ENCODE results near the gene MCTP2.

MCTP2 gene

DNA sequence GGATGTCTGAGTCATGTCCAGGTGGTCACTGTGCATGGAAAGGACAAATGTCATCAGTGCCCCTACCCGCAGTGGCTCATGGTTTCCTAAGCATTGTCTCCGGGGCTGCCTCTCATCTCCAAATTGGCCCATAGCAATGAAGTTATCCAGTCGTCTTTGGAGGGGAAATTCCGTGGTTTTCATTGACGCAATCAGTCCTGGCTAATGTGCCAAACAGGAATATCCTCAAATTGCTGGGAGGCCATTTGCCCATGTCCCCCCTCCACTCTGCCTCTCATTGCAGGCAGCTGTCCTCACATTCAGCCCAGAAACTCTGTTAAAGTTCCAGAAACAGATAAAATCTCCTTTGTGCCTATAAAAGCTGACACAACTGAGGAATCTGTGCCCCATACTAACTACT, 81.6 kb downstream of the MCTP2 start:
- peaks cover 60% of the 10 kb centered on the region for H3K36me3 Mint-ChIP-seq (ENCODE audit: low read depth)
- no peak for DNase-seq (ENCODE audit: low spot score)

DNA sequence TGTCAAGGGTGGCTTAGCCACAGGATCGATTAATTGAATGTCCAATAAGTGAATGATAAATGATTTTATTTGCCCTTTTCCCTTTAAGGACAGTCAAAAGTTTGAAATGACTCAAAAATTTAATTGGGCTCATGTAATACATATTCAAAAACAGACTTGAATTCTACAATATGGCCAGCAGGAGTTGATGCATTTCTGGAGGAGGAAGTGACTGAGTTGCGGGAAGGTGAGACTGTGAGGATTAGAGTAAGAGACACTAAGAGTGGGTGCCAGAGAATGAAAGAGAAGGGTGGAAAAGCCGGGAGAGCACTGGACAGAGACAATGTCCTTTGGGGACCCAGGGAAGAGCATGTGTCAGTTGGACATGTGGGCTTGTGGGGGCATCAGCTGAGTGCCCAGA, 83.3 kb downstream of the MCTP2 start:
- no peaks in the 10 kb centered on the region for H3K9me3 Mint-ChIP-seq
- H3K36me3 Mint-ChIP-seq (ENCODE audit: low read depth): peaks cover 57% of the 10 kb centered on the region
- H3K27me3 Mint-ChIP-seq (ENCODE audit: low read depth): no peaks in the 10 kb centered on the region
- peak overlapping the region; percentile 20 for H3K27ac Mint-ChIP-seq
- H3K4me3 Mint-ChIP-seq: no peak overlapping the region
- peaks cover 26% of the 10 kb centered on the region for H3K4me1 Mint-ChIP-seq (ENCODE audit: low read depth)
- DNase-seq (ENCODE audit: low spot score): no peak

More for the DNA sequence above, 81.6 kb downstream of the MCTP2 start:
- Mint-ChIP-seq H3K9me3 (no peaks in the 10 kb centered on the region), H3K27ac (no peak overlapping the region), H3K4me3 (no peak overlapping the region), H3K27me3 (ENCODE audit: low read depth) (no peaks in the 10 kb centered on the region), H3K4me1 (ENCODE audit: low read depth) (peaks cover 35% of the 10 kb centered on the region)

DNA sequence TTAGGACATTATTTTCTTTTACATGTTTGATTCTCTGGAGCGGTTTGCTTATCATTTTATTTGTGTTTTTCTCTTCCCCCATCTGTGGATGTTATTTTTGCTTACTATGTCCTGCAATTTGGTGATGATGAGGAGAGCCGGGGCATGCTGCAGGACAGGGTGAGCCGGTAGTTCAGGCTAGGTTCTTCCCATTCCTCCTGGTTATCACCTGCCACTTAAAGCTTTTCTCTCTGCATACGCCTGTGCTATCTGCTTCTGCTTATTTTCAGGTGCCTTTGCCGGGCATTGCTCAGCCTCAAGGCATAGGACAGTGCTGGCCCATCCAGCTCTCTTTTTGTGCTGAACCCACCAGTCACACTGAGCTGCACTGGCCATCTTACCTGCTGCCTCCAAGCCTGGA, 85.8 kb downstream of the MCTP2 start:
- no peaks in the 10 kb centered on the region for H3K9me3 Mint-ChIP-seq
- no peak overlapping the region for H3K27ac Mint-ChIP-seq
- H3K4me1 Mint-ChIP-seq (ENCODE audit: low read depth): peaks cover 17% of the 10 kb centered on the region
- H3K4me3 Mint-ChIP-seq: no peak overlapping the region
- H3K27me3 Mint-ChIP-seq (ENCODE audit: low read depth): no peaks in the 10 kb centered on the region
- peaks cover 59% of the 10 kb centered on the region for H3K36me3 Mint-ChIP-seq (ENCODE audit: low read depth)
- no peak for DNase-seq (ENCODE audit: low spot score)

DNA sequence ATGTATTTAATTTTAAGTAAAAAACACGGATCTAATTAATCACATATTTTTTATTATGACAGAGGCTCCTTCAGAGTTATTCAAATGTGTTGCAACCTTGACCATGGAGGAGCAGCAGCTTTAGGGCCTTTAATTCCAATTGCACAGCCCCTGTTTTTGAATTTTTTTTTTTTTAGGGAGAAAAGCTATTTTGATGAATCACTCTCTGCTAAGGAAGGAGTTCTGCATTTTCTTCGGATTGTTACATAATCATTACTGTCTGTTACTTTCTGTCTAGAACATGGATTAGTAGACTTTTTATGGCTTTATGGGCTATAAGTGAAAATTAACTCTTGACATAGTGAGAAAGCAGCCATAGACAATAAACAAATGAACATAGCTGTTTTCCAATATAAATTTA, 90.8 kb downstream of the MCTP2 start:
- Mint-ChIP-seq H3K36me3 (ENCODE audit: low read depth) (peaks cover 56% of the 10 kb centered on the region), H3K27me3 (ENCODE audit: low read depth) (no peaks in the 10 kb centered on the region), H3K9me3 (no peaks in the 10 kb centered on the region), H3K27ac (no peak overlapping the region), H3K4me3 (no peak overlapping the region), H3K4me1 (ENCODE audit: low read depth) (peaks cover 31% of the 10 kb centered on the region)
- no peak for DNase-seq (ENCODE audit: low spot score)

DNA sequence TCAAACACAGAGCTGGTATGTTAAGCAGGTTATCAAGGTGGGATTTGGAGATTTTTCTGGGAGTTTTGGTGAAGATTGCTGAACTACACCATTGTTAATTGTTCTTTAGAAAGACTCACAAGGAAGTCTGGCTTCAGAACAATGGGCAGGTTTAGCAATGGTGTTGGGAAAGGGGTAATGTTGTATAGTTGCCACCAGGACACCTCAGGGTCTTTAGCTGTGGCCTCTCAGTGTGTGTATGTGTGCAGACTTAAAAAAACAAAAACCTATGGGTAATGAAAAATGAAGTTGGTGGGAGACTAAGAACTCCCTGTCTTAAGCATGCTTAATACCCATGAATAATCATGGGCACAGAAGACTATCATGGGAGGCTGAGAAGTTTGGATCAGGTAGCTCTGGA, 91.7 kb downstream of the MCTP2 start:
- no peak overlapping the region for H3K4me3 Mint-ChIP-seq
- H3K27ac Mint-ChIP-seq: no peak overlapping the region
- peaks cover 52% of the 10 kb centered on the region for H3K36me3 Mint-ChIP-seq (ENCODE audit: low read depth)
- H3K27me3 Mint-ChIP-seq (ENCODE audit: low read depth): no peaks in the 10 kb centered on the region
- DNase-seq (ENCODE audit: low spot score): no peak
- peaks cover 30% of the 10 kb centered on the region for H3K4me1 Mint-ChIP-seq (ENCODE audit: low read depth)
- H3K9me3 Mint-ChIP-seq: no peaks in the 10 kb centered on the region

DNA sequence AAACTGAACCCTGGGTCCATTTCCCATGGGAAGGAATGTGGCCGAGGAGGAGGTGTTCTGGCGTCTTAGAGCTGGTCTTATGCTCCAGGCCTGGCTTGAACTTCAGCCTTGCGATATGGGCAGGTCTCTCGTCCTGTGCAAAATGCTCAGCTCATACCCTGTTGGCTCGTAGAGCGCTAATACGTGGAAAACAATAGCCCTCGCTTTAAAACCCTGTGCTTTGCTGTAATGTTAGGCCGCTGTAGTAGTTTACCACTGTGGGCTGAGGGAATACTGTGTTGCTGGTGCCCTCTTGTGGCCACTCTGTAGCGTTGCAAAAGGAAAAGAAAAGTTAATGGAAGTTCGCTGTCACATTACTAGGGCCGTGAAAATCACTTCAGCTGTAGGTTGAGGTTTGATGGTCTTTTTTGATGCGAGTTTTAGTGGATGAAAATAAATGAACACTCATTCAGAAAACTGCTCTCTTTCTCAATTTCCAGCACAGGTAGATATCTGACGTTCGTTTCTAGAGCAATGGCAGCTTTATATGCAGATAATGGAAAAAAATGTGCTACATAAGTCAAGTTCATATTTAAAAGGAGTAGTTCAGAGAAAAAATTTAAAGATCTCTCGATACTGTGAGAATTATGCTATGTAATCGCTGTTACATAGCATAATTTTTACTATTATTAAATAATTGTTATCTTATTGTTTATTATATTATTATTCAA, 92.9 kb downstream of the MCTP2 start:
- peaks cover 48% of the 10 kb centered on the region for H3K36me3 Mint-ChIP-seq (ENCODE audit: low read depth)
- H3K27ac Mint-ChIP-seq: peak overlapping the region; percentile 14
- peaks cover 30% of the 10 kb centered on the region for H3K4me1 Mint-ChIP-seq (ENCODE audit: low read depth)
- DNase-seq (ENCODE audit: low spot score): peak; percentile 55
- no peaks in the 10 kb centered on the region for H3K9me3 Mint-ChIP-seq
- no peaks in the 10 kb centered on the region for H3K27me3 Mint-ChIP-seq (ENCODE audit: low read depth)
- peak overlapping the region; percentile 29 for H3K4me3 Mint-ChIP-seq

DNA sequence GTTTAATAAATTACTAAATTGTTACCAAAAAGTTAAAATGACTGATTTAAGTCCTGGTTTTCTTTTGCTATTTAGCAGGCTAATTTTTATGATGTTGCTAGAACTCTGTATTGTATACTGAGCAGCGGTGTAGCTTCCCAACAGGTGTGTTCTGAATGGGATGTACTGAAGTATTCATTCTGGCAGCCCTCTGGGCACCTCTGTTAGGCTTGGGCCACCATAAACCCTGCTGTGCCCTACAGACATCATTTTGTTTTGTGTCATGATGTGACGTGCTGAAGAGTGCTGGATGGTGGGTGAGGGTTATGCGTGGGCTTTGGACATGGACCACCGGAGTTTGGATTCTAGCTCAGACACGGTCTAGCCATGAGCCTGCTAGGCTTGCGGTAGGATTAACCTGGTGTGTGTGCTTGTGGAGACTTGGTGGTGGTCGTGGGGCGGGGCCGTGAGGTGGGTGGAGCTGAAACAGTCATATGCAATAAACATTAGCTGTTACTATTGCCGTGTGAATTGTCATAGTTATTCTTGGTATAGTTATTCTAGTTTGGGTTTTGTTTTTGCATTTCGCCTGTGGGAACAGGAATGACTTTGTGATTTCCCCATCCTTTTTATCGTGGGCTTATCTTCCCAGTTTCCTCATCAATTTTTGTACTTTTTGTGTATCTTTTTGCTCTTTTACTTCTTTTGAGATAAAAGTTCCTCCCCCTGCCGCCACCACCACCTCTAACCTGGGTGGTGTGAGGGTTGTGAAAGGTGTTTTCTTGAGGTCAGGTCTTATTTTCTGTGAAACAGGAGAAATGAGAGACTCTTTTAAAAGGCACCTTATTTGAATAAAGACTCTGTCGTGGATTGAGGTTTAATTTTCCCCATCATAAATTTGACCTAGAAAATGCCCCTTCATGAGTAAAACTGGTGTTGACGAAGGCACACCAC, 93.7 kb downstream of the MCTP2 start:
- H3K27me3 Mint-ChIP-seq (ENCODE audit: low read depth): no peaks in the 10 kb centered on the region
- H3K36me3 Mint-ChIP-seq (ENCODE audit: low read depth): peaks cover 51% of the 10 kb centered on the region
- no peaks in the 10 kb centered on the region for H3K9me3 Mint-ChIP-seq
- H3K4me1 Mint-ChIP-seq (ENCODE audit: low read depth): peaks cover 30% of the 10 kb centered on the region
- no peak overlapping the region for H3K4me3 Mint-ChIP-seq
- no peak for DNase-seq (ENCODE audit: low spot score)
- H3K27ac Mint-ChIP-seq: no peak overlapping the region

DNA sequence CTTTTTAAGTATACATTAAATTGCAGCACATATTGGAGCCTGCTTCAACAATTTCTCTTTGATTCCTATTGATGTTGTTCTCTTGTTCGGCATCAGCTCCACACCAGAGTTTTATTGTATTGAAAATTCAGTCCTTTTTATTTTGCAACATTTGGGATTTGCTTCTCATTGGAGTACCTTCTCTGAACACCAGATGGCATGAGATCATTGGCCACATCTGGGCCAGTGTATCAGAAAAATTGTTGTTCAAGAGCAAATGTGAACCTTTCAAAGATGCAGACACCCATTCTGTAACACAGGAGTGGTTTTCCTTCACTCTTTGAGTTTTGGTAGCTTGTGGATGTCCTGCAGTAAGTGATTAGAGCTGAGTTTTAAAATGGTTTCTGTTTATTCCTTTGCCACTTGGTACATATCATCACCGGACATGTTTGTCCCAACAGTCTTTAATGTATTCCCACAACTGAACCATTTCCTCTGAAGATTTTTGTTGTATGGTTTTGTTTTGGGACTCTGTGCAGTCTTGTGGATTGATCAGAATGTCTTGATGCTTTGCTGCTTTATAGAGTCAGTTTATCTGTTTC, 96.1 kb downstream of the MCTP2 start:
- Mint-ChIP-seq H3K27ac (no peak overlapping the region), H3K36me3 (ENCODE audit: low read depth) (peaks cover 37% of the 10 kb centered on the region), H3K27me3 (ENCODE audit: low read depth) (no peaks in the 10 kb centered on the region), H3K4me3 (no peak overlapping the region), H3K9me3 (no peaks in the 10 kb centered on the region), H3K4me1 (ENCODE audit: low read depth) (peaks cover 32% of the 10 kb centered on the region)
- no peak for DNase-seq (ENCODE audit: low spot score)

DNA sequence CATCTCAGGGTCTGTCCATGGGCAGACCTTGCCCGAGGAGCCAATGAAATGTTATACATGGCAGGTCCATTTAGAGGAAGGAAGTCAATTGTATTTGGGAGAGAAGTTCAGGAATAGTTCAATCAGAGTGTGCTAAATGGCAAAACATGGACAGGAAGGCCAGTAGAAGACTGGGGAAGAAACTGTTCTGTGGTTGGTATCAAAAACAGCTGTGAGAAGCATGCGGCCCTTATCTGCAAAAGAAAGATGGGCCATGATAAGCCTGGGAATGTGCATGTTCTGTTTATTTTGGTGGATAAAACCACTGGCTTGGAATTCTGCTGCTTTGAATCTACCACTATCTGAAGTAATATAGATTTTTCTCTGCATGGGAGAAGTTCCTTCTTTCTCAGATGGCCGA, 100.4 kb downstream of the MCTP2 start:
- Mint-ChIP-seq H3K27me3 (ENCODE audit: low read depth) (no peaks in the 10 kb centered on the region), H3K27ac (no peak overlapping the region)

DNA sequence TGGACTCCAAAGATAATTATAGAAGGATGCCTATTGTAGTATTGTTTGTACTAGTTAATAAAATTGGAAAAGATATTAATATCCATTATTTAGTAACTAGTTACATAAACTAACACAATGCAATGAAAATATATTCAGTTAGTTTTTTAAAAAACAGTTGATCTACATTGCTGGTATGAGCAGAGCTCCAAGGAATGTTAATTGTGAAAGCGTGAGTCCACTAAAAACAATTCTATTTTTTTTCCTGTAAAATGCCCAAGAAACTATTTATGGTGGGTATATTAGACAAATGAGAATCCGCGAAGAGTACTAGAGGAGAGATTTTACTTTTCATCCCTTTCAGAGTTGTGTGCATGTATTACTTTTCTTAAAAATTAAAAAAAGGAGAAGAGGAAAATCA, 104.3 kb downstream of the MCTP2 start:
- H3K27me3 Mint-ChIP-seq (ENCODE audit: low read depth): no peaks in the 10 kb centered on the region
- H3K9me3 Mint-ChIP-seq: no peaks in the 10 kb centered on the region
- H3K4me3 Mint-ChIP-seq: no peak overlapping the region
- no peak overlapping the region for H3K27ac Mint-ChIP-seq
- H3K4me1 Mint-ChIP-seq (ENCODE audit: low read depth): no peaks in the 10 kb centered on the region
- H3K36me3 Mint-ChIP-seq (ENCODE audit: low read depth): peaks cover 15% of the 10 kb centered on the region
- no peak for DNase-seq (ENCODE audit: low spot score)

More for the DNA sequence above, 100.4 kb downstream of the MCTP2 start:
- Mint-ChIP-seq H3K36me3 (ENCODE audit: low read depth) (peaks cover 26% of the 10 kb centered on the region), H3K4me3 (no peak overlapping the region), H3K9me3 (no peaks in the 10 kb centered on the region), H3K4me1 (ENCODE audit: low read depth) (peaks cover 11% of the 10 kb centered on the region)
- no peak for DNase-seq (ENCODE audit: low spot score)

DNA sequence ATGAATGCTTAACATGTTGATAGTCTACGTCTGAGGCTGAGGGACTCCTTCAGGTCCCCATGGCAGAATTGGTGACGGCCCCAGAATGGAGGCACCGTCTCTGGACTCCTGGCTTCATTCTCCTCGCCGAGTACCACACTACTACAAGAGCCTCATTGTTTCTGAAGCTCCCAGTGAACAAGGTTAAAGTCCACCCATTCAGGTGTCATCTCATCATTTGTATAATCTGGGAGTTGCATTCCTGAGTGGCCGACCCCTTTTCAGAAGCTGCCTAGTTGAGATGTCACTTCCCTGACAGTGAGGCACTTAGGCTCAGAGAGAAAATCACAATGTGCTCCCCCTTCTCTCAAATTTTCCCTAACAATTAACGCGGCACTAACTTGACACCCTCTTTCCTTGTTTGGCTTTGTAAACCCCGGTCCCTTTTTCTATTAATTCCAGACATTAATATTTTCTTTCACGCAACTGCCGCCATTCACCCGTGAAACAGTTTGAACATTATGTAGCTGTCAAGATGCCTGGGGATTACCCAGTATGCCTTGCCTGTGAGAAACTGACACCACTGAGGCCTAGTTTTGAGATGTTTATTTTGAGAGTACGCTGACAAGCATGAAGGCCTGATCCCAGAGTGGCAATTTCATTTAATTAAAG, 105.6 kb downstream of the MCTP2 start:
- Mint-ChIP-seq H3K27me3 (ENCODE audit: low read depth) (no peaks in the 10 kb centered on the region), H3K27ac (no peak overlapping the region), H3K36me3 (ENCODE audit: low read depth) (peaks cover 22% of the 10 kb centered on the region), H3K4me3 (no peak overlapping the region), H3K4me1 (ENCODE audit: low read depth) (no peaks in the 10 kb centered on the region), H3K9me3 (no peaks in the 10 kb centered on the region)
- no peak for DNase-seq (ENCODE audit: low spot score)

DNA sequence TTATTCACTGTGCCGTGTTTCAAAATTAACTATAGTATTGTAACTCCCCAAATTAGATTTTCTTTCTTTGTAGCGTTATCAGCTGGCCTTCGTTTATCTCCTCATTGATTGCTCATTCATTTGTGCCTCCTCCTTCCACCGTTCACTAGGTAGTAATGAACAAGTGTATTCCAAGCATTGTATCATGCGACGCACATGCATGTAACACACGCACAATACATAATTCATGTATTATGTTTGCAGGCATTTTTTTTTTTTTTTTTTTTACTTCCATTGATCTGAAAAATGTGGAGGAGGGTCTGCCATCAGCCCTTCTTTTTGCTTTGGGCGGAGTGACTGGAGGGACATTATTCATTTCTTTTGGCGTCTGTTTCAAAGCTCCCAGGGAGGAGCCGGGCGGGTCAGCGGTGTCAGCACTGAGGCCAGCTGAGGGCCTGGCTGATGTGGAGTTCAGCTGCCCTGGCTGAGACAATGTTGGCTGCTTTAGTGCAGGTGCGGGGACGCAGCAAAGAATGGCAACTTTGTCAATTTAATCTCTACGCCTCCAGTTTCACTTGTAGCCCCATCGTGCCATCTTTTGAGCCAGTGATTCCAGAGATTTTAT, 107.0 kb downstream of the MCTP2 start:
- no peaks in the 10 kb centered on the region for H3K9me3 Mint-ChIP-seq
- H3K4me3 Mint-ChIP-seq: no peak overlapping the region
- no peak for DNase-seq (ENCODE audit: low spot score)
- H3K27ac Mint-ChIP-seq: no peak overlapping the region
- H3K27me3 Mint-ChIP-seq (ENCODE audit: low read depth): no peaks in the 10 kb centered on the region
- H3K4me1 Mint-ChIP-seq (ENCODE audit: low read depth): no peaks in the 10 kb centered on the region
- peaks cover 22% of the 10 kb centered on the region for H3K36me3 Mint-ChIP-seq (ENCODE audit: low read depth)

DNA sequence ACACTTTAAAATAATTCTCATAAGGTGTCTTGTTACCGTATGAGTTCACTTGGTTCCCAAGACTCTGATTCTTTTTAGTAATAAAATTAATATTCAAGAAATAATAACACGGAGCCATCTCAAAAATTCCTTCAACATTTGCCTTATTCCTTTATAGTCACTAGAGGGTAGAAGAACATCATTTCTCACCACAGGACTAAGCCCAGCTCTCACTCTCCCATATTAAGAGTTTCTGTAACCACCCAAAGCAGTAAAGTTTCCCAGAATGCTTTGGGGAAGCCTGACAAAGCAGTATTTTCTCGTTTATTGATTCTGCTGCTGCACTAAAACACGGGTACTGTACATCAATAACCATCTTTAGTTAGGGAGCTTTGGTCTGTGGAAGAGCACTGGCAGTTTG, 114.9 kb downstream of the MCTP2 start:
- DNase-seq (ENCODE audit: low spot score): no peak
- no peak overlapping the region for H3K27ac Mint-ChIP-seq

More for the DNA sequence above, 114.9 kb downstream of the MCTP2 start:
- peaks cover 3% of the 10 kb centered on the region for H3K4me1 Mint-ChIP-seq (ENCODE audit: low read depth)
- no peak overlapping the region for H3K4me3 Mint-ChIP-seq
- H3K36me3 Mint-ChIP-seq (ENCODE audit: low read depth): peaks cover 19% of the 10 kb centered on the region
- H3K27me3 Mint-ChIP-seq (ENCODE audit: low read depth): no peaks in the 10 kb centered on the region
- H3K9me3 Mint-ChIP-seq: no peaks in the 10 kb centered on the region
